Measurements from ENCODE around the gene MIAT.
A peak's percentile ranks its signal among the peaks of the same experiment; 100 is the strongest.
"Not testable (repeated sequence)": the region's sequence is repeated elsewhere in the genome, so short reads cannot be mapped to it uniquely, and the experiment has no call there.

Gene MIAT

GRCh38 chr22:26656891-26657851 is at the start of gene MIAT:
TSS of gene MIAT (plus strand) at chr22:26657588.
- peak; percentile 70 for DNase-seq (ENCODE audit: low spot score)

- no peak for DNase-seq (ENCODE audit: low spot score)
These were observed 49.3 kb upstream of the MIAT start for GRCh38 chr22:26608129-26608528.

- no peak for DNase-seq (ENCODE audit: low spot score)
These were observed 48.1 kb upstream of the MIAT start for GRCh38 chr22:26609287-26609686.

GRCh38 chr22:26610072-26610958 is 47.1 kb upstream of the MIAT start:
- DNase-seq (ENCODE audit: low spot score), result no peak

DNA sequence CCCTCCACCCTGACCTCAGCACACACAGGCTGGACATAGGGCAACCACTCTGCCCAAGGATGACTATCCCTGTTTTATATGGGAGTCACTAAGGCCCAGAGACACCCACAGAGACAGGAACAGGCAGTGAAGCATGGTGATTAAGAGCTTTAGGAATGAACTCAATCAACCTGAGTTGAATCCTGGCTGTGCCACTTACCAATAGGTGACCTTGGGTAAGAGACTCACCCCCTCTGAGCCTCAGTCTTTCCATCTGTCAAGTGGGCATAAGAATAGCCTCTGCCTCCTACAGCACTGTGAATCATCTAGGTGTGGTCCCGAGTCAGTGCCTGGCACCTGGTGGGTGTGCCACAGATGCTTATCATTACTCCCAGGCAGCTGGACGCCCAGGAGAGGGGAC is 46.4 kb upstream of the MIAT start:
- no peak for DNase-seq (ENCODE audit: low spot score)

DNA sequence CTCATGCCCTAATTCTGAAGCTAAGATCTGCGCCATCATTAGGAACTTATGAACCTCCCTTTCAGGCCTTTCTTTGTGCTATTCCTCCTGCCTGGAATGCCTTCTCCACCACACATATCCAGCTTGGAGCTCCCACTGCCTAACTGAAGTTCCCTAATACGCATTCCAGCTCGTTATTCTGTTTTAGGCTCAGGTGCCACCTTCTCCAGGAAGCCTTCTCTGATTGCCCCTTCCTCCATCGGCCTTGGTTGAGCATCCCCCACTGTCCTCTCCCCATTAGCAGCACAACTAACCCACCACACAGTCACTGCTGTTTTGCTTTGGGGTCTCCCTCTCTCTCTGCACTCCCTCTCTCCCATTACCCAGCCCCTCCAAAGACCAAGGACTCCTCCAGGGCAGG is 44.7 kb upstream of the MIAT start:
- DNase-seq (ENCODE audit: low spot score), result no peak

GRCh38 chr22:26613753-26614152 is 43.6 kb upstream of the MIAT start:
- not testable (repeated sequence) for DNase-seq (ENCODE audit: low spot score)

GRCh38 chr22:26614322-26614721 is 43.1 kb upstream of the MIAT start:
- DNase-seq (ENCODE audit: low spot score), result no peak

DNA sequence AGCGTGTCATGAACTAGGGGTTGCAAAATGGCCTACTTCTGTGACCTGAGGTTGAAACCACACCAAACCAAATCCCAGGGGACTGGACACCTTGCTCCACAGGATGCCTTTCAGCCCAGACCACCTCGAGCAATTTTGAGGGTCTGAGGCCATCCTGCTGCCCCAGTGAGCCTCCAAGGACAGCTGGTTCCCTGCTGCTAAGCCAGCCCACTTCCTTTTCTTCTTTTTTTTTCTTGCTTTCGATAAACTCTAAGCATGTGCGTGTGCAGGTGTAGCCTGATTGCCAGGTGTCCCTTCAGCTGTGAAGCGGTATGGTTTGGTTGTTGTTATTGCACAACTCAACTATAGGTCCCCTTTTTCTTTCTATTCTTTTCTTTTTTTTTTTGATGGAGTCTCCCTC is 42.2 kb upstream of the MIAT start:
- no peak for DNase-seq (ENCODE audit: low spot score)

DNA sequence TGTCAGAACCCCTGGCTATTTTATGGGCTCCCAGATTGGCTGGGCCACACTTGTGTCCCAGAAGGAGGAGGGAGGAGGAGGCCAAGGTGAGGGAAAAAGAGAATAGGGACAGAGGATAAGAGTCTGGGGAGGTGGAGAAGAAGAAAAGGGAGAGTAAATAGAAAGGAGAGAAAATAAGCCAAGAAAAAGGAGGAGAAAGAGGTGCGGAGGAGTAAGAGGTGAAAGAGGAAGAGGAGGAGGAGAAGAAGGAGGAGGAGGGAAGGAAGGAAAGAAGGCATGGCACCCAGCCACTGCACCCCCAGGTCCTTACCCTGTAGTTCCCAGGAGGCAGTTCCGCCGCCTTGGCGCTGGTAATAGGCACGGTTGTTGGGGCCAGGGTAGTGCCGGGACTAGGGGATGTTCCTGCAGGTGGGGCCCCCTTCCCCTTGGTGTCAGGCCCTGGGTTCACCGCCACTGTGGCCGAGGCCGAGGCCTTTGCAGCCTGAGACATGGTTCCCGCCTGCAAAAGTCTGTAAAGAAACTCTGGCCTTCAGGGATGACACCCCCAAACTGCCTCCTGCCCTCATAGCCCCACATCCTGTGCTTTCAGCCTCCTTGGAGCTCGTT is 41.5 kb upstream of the MIAT start:
- DNase-seq (ENCODE audit: low spot score), result no peak

DNA sequence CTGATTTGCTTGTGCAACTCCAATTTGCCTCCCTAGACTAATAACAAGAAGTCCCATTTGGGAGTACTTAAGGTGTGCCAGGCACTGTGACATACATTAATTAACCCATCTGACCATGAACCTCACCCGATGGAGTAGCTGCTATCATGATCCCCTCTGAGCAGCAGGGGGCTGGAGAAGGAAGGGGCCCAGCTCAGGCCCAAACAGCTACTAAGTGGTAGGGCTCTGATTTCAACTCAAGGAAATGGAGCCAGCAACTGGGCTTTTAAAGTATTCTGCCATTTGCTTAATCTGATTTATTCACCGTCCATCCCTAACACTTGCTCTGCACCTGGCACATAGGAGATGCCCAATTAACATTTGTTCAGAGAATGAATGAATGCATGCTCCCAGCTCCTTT is 40.7 kb upstream of the MIAT start:
- DNase-seq (ENCODE audit: low spot score), result no peak

GRCh38 chr22:26617271-26618199 is 39.9 kb upstream of the MIAT start, which contains the start of gene CRYBB1:
TSS of gene CRYBB1 (minus strand) at chr22:26618027. CDS start at chr22:26616319, 1,708 bp downstream.
- peak; percentile 53 for DNase-seq (ENCODE audit: low spot score)

DNA sequence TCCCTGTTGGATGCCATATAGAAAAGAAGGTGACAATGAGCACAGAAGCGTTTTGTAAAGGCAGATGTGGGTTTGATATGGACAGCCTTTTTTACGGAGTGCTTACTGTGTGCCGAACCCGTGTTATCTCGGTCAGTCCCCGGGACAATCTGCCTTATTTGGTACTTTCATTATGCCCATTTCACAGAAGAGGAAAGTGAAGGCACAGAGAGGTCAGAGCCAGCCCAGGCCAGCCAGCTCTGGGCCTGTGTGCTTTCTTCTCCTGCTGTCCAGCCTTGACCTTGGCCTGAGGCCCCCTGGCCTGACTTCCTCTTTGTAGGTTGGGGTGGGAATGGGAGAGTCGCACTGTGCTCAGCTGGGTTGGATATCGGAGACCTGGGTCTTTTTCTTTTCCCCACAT is 38.9 kb upstream of the MIAT start:
- DNase-seq (ENCODE audit: low spot score), result no peak

DNA sequence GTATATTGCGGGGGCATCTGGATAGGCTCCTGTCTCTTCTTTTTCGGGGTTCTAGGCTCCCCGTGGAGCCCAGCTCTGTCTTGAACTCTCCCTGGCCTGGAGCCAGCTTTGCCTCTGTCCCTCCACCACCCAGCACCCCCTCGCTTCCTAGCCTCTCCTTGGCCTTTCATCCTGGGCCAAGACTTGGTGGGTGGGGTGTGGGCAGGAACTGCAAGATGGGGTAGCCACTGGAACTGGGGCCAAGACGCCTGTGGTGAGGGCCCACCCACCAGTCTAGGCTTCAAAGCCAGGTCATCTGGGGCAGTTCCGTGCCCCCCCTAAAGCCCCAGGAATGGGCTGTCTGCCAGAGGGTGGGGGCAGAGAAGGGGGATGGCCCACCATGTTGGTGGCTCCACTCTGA is 37.9 kb upstream of the MIAT start:
- DNase-seq (ENCODE audit: low spot score), result no peak

- DNase-seq (ENCODE audit: low spot score), result no peak
These were observed 37.2 kb upstream of the MIAT start for GRCh38 chr22:26620197-26620596.

DNA sequence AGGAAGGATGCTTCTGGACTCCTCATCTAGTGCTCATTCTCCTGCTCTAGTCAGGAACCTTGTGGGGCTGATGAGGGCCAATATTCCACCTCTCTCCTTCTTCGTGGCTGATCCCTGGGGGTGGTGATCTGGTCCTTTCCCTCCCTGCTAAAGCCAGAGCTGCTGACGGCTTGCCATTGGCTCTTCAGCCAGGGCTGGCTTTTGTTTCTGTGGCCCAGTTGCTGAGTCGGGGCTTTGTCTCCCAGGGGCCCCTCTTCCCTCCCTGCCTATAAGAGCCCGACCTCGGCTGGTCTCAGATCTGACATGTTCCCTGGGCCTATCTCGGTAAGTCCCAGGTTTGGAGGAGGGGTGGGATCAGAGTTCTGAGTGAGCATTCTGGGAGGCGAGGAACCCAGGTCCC is 35.7 kb upstream of the MIAT start, which contains the start of gene CRYBA4:
CRYBA4 (plus strand) TSS at position 301 of the 400 bp plus-strand sequence. CDS start 634 bp downstream, outside the sequence.
- DNase-seq (ENCODE audit: low spot score), result no peak

GRCh38 chr22:26623984-26624383 is 33.4 kb upstream of the MIAT start:
- DNase-seq (ENCODE audit: low spot score), result no peak

DNA sequence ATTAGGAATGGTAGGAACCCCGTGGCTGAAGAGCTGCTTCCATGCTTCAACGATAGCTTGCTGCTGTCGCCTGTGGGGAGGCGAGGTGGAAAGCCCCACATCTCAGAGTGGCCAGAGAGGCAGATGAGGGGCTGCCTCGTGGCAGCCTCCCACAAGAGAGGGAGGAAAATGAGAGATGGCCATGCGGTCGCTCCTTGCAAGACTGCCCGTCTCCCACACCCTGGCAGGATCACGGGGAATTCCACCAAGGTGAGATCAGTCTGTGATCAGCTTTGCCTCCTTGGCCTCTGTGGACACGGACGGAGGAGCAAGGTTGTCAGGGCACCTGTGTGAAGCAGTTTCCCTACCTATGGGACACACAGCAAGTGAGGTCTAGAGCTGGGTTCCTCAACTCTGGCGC is 32.6 kb upstream of the MIAT start:
- DNase-seq (ENCODE audit: low spot score), result no peak

DNA sequence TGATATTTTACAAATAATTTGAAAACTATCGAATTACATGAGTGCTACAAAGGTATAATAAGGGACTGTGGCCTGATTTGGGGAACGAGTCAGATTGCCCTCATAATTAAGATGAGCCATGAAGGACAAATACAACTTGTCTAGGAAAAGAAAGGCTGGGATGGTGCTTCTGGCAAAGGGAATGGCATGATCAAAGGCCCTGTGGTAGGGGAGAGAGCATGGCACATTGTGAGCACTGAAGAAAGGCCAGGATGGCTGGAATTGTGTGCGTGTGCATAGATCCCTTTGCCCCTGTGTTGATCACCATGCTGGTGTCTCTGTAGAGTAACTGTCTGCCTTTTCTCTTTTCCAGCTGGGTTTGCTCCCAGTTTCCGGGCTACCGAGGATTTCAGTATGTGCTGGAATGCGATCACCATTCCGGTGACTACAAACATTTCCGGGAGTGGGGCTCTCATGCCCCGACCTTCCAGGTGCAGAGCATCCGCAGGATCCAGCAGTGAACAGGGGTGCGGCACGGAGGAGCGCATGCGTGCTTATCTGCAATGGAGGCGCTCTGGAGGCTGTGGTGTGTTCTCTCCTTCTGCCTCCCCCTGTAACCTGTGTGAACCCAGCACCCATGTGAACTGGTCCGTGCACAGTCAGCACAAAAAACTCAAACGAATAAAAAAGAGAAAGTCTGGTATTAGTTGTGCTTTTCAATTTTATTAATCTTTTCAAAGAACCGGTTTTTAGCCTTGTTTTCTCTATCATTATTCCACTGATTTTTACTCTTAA is 27.2 kb upstream of the MIAT start:
- no peak for DNase-seq (ENCODE audit: low spot score)

GRCh38 chr22:26631282-26631681 is 26.1 kb upstream of the MIAT start:
- no peak for DNase-seq (ENCODE audit: low spot score)

Measured in hematopoietic multipotent progenitor cell treated with erythropoietin and hydrocortisone succinate and interleukin-3 and kit ligand, for 15 days (in vitro differentiated cells).